Cardiac septum (tissue), 1 donor: Measurements from ENCODE around the gene CPLX1. TPM values are rescaled to one million over a fixed set of nuclear protein-coding genes. Genes with fewer than 3 reads are reported as not detected.
"Not testable (repeated sequence)": the region's sequence is repeated elsewhere in the genome, so short reads cannot be mapped to it uniquely, and the experiment has no call there.

Source experiments
- DNase-seq: peaks from one replicate; pipeline ENCODE4 v3.0.0-alpha.2; 2020; ENCODE audit warnings: low spot score
- intact Hi-C: fragments of 100-400 bp; cut with DNase I; formaldehyde crosslinking; loops from one replicate; pipeline ENCODE4 v1.14.0; 2022
- total RNA-seq: library from RNA; stranded (reverse); fragmentation: NEBNext Ultra II Directional; extraction: Animal tissue kit (Norgen Biotek cat#: 25700); gene quantifications from one replicate; pipeline ENCODE4 v1.2.1, GENCODE V29; 2021
- donor health status: DM: no; HTN: no; CAD: no.

CPLX1 gene
- total RNA-seq, 1 donor from 2014 or later: 9.4 TPM

DNA sequence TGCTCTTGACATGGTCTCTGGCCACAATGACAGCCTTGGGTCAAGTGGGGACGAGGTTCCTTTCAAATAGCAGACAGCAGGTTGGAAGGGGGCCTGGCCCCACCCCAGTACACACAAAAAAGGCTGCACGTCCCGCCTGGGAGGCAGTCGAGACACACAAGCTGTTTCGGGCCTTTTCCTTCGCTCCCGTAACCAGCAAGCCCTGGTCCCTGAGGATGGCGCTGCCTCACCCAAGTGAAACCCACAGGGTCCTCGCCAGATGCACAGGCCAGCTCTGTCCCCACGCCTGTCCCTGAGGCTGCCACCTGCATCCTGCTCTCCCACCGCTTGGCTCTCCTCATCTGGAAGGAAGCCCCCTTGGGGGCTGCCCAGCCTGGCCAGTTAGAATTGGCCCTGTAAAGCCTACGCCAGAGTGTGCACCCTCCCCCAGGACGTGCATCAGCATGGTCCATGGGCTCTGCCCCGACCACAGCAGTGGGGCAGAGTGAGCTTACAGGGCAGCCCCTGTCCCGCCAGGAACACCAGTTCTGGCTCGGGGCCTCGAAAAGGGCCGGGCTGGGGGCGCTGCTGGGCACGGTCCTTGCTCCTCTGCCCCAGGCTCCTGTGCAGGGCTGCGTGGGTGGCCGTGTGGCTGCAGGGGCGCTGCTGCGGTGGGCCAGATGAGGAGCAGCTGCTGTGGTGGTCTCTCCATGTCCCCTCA is 2.0 kb downstream of the CPLX1 start:
- peak; percentile 41 for DNase-seq
- intact Hi-C loops: no loop called here

DNA sequence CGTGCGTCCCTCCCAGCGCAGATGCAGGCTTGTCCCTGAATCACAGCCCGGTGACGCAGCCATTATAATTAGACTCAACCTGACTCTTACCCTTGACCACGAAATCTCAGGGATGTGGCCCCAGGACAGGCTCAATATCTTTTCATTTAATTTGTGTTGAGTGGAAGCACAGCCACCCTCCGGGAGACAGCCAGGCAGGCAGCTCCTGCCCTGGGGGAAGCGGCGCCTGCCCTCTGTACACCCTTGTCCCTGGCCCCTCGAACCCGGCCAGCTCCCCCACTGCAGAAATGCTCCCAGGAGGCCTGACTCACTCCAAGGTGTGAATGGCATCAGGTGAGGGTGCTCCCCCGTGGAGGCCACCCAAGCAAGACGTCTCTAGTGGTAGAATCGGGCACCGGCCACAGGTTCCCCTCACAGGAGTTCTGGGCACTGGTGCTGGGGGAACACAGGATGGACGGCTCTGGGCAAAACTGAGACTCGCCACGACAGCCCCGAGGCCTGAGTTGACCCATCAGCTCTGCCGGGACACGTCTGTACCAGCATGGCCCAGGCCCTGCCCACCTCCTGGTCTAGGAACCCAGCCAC is 2.7 kb downstream of the CPLX1 start:
- intact Hi-C loops: no loop called here
- DNase-seq: peak; percentile 62

DNA sequence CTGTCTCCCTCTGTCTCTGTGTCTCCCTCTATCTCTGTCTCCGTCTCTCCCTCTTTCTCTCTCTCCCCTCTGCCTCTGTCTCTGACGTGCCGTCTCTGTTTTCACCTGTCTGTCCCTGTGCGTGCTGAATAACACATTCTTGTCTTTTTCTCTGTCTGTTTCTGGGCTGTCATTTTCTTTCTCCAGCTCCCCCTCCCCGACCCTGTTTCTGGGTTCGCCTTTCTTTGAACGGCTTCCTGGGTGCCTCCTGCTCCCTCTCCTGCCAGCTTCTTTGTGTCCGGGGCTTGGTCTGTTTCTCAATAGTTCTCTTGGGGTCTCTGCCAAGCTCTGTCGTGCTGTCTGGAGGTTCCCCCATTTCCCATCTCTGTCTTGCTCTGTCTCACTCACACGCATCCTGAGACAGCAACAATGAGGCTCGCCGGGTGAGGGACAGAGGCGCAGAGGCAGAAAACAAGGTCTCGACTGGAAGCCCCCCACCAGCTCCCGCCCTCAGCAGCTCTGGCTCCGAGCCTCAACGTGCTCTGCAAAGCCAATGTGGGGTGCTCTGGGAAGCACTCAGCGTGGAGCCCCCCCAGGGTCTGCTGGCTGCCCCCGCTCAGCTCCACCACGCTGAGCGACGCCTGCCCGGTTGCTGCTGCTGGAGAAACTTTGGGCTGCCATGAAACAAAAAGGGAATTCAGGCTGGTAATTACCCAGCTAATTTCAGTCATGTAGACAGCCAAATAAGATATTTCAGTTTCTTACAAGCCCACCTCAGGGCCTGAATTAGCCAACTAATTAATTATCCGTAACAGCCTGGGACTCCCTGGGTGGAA is 3.4 kb downstream of the CPLX1 start:
- intact Hi-C loops: no loop called here
- DNase-seq: peak; percentile 58

DNA sequence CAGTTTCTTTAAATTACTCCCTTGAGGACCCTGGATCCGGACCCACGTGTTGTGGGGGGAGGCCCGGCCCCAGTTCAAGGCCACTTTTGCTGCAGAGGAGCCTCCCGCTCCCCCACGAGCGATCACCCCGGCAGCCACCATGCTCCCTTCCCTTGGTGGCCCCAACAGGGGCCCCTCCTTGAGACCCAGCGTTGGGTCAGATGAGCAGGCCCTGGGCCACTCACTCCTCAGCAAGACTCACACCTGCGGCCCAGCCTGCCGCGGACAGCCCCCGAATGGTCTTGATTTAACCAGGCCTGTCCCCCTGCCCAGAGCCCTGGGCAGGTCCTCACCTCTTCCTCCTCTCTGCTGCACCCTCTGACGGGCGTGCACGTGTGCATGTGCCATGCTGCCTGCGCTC is 4.3 kb downstream of the CPLX1 start:
- intact Hi-C loops: no loop called here
- DNase-seq: peak; percentile 60

DNA sequence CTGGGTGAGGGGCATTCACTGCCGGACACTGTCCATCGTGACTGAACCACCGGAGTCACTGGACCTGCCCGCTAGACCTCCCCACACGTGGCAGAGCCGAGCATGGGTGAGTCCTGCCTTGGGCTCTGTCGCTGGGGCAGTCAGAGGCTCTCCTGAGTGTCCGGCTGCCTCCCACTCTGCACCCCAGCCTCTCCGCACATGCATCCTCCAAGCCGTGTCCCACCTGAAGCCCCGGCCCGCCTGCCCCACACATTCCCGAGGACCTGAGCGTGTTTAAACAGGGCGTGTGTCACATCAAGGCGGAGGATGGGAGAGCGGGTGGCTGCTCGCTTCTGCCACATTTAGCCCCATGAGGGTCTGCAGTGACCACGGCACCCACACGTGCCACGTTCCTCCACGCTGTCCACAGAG is 4.7 kb downstream of the CPLX1 start:
- DNase-seq: peak; percentile 67
- intact Hi-C loops: no loop called here

DNA sequence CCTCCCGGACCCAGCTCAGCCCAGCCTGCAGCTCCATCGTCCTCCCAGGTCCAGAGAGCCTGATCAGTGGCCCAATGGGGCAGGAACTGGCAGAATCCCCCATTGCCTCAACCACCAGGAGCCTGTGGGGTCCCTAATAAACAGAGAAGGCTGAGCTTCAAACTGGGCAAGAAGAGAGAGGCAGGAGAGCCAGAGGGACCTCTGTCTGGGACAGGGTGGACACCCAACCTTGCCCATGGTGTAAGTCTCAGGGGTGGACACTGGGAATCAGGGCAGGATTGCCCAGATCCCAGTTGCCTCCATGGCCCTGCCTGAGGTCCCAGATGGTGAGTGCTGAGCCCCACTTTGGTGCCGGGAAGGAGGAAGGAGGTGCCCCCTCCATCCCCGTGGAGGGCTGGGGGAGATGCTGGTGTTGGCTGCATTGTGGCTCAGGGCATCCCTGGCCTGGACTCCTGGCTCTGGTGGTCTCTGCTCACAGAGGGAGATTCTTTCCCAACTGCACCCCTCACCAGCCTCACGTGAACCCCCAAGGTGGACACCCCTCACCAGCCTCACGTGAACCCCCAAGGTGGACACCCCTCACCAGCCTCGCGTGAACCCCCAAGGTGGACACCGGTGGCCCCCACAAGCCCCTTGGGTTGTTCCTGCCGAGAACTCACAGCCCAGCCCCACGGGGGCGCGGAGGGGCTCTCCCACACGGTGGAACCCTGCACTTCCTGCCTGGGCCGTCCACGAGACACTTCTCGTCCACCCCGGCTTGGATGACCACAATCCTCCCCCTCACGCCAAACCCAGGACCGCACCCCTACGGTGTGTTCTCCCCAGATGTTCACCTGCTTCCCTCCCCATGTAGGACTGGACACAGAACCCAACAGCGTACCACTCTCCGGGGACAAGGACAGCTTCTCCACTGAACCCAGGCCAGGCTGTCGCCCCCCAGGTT is 5.4 kb downstream of the CPLX1 start:
- DNase-seq: peak; percentile 71
- intact Hi-C loops: no loop called here

DNA sequence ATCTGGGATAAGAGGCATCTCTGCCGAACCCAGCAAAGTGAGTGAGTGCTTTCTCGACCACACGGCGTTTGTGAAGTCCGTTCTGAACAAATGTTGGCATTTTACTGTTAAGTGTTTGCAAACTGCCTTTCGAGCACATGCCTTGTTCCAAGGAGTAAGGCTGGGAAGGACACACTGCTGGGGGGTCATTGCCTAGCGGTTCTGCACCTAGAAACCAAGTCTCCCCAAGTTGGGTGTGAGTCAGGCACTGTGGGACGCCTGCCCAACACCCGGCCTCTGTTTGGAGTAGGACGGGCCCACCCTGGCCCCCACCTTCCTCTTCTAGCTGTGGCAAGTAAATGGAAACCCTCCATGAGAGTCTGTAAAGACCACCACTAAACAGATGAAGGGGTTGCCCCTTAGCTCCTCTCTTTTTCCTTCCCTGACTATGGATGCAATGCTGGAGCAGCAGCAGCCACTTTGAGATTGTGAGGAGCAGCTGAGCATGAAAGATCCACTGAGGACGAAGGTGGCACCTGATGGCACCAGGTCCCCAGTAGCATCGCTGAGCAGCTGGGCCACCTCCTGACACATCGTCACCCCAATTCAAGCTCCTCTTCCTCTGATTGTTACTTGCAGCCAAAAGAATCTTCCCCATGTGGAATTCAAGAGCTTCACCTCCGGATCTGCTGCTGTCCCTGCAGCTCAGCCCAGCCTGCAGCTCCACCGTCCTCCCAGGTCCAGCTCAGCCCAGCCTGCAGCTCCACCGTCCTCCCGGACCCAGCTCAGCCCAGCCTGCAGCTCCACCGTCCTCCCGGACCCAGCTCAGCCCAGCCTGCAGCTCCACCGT is 6.3 kb downstream of the CPLX1 start:
- DNase-seq: peak; percentile 65
- intact Hi-C loops: no loop called here

DNA sequence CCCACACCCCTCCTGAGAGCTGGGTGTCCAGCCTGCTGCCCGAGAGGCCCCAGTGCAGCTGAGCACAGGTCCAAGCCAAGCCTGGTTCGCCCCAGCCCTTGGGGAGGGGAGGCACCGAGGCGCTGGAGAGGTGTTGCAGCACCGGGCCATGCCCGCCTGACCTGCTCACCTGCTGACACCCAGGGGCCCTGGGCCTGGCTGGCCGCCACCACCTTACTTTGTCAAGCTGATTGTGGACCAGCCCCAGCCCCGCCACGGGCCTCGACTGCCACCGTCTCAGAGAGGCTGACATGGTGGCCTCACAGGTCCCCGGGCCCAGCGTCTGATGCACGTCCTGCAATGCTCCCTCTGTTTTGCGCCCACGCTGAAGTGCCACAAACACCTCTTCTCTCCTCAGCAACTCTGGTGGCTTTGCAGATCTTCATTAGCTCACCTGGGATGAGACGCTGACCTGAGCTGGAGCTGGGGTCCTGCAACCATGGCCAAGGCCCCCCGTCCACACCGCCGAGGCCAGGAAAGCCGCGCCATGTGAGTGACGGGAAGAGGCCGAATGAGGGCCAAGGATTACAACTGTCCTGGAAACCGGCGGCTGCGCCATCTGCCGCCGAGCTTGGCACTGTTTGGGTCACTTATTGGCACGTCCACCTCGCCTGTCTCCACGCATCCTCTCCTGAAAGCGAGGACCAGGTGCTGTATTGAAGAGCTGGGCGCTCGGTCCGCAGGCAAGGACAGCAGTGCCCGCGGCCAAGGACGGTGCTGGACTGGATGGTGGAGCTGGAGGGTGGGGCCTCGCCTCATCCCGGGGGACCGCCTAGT is 7.6 kb downstream of the CPLX1 start:
- peak; percentile 68 for DNase-seq
- intact Hi-C loops: no loop called here

DNA sequence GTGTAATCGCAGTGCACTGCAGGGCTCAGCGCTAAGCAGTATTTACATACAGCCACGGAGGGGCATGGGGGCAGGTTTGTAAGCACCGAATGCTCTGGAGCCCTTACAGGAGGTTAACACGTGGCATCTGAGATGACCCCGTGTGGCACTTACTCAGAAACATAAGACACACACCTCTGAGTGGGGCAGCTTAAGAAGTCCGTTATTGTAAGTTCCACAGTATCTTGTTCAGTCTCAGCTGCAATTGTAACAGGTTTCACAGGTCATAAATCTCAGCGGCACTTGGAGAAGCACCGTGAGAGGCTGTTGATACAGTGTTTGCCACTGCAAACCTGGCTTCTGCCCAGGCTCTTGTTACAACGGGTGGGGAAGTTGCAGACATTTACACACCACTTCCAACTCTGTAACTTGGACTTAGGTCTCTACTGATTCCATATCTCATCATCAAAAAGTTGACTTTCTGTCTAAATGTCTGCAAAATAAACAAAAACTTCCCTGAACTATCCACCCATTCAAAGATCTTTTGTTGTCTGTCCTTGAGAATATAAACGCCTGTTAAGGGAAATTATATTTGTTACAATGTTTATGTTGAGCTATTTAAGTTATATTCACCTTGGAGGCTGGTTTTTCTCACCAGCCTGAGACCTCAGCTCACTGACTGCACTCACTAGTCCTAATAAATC is 10.3 kb downstream of the CPLX1 start:
- intact Hi-C loops: no loop called here
- DNase-seq: no peak

DNA sequence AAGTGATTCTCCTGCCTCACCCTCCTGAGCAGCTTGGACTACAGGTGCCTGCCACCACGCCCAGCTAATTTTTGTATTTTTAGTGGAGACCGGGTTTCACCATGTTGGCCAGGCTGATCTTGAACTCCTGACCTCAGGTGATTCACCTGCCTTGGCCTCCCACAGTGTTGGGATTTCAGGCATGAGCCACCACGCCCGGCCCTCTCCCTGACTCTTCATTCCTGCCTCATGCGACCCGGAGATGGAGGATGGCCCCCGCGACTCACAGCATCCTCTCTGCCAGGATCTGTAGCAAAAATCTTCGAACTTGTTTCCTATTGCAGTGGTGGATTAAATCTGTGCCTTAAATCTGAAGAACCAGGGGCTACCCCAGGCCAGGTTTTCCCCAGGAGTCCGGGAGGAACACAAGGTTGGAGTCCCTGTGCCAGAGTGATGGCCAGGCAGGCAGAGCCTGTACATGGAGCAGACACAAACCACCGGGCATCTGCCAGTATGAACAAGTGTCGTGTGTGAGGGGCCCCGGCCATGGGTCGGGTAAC is 11.5 kb downstream of the CPLX1 start:
- intact Hi-C loops: no loop called here
- DNase-seq: no peak

DNA sequence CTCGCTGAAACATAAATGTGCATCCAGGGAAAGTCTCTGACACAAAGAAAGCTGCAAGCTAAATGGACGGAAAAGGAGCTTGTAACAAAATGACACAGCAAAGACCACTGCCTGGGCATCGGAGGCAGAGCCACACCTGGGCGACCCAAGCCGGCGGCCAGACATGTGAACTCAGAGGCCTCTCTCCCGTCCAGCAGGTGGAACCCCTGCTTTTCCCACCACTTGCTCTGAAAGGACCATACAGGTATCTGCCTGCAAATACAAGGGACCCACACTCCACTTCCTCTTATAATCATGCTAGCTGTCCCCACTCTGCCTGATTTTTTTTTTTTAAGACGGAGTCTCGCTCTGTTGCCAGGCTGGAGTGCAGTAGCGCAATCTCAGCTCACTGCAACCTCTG is 12.0 kb downstream of the CPLX1 start:
- no peak for DNase-seq

DNA sequence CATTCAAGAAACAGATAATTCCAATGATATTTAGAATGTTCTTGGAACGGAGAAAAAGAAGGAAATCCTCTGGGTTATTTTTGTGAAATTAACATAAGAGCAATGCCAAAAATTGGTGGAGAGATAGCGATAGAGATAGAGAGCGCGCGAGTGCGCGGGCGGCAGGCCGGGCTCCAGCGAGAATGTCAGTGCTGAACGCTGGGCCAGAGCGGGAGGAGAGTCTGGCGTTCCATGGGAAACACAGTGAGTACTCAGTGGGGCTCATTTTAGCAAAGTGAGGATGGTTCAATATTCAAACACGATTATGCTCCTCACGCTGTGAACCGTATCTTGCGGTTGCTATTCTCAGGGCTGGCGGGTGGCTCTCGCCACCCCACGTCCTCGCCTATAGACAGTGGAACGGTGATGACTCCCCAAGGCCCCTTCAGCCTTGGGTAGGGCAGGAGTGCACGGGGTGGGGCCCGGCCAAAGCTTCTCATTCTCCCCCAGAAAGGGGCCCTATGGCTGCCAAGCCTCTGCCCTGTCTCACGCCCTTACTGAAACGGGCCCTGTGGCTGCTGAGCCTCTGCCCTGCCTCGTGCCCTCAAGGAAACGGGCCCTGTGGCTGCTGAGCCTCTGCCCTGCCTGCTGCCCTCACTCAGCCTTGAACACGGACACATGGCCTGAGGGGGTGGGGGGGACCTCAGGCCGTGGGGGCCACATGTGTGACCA is 16.9 kb downstream of the CPLX1 start:
- no peak for DNase-seq
- intact Hi-C loops: no loop called here

More for the DNA sequence above, 12.0 kb downstream of the CPLX1 start:
- intact Hi-C loops: no loop called here

DNA sequence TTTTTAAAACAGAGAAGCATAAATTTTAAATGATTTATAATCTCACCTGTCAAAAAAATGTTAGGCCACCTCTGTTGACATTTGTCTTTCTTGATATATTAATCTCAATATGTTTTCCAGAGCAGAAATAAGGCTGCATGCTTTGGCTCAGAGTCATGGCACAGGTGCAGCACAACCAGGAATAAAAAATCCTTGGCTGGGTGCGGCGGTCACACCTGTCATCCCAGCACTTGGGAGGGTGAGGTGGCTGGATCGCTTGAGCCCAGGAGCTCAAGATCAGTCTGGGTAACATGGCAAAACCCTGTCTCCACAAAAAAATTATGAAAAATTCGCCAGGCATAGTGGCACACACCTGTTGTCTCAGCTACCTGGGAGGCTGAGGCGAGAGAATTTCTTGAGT is 18.1 kb downstream of the CPLX1 start:
- intact Hi-C loops: no loop called here
- no peak for DNase-seq

DNA sequence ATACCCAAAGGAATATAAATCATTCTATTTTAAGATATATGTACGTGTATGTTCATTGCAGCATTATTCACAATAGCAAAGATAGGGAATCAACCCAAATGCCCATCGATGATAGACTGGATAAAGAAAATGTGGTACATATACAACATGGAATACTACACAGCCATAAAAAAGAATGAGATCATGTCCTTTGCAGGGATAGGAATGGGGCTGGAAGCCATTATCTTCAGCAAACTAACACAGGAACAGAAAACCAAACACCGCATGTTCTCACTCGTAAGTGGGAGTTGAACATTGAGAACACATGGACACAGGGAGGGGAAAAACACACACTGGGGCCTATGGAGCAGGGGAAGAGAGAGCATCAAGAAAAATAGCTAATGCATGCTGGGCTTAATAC is 18.9 kb downstream of the CPLX1 start:
- DNase-seq, intact Hi-C loops: not testable (repeated sequence)

DNA sequence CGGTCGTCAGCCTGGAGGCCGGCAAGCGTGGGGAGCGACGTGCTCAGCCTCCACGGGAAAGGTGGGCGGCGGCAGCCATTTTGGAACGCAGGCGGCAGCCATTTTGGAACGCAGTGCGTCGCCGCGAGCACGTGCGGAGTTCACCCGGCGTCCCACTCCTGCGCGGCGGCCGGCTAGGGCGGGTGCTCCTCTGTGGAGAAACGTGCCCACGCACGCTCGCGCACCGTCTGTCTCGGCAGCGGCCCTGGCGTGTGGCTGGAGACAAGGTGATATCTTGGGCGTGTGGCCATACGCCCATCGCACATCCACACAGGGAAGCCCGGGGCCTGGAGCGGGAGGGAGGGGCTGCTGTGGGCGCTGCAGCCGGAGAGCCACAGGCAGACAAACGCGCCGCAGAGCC is 21.1 kb downstream of the CPLX1 start:
- DNase-seq: no peak

DNA sequence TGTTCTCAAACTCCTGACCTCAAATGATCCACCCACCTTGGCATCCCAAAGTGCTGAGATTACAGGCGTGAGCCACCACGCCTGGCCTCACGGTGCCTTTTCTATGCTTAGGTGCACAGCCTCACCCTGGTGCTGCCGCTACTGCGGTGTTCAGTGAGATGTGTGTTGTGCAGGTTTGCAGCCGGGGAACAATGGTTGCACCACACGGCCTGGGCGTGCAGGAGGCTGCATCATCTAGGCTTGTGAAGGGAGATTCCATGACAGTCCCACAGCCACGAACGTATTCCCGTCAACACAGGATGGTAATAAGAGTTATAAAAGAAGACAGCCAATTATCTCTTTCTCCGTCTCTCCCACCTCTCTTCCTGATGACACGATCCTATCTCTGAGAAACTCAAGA is 22.0 kb downstream of the CPLX1 start:
- DNase-seq: no peak
- intact Hi-C loops: no loop called here

More for the DNA sequence above, 21.1 kb downstream of the CPLX1 start:
- intact Hi-C loops: no loop called here
